Ovary (tissue), 3 donors: ENCODE data around the gene CRTC3.

Experiments
- CTCF ChIP-seq, 3 donors: fragments of 450-650 bp in 2 of 3; fragments of 200-600 bp in 1 of 3; IDR thresholded peaks; one replicate each; pipeline versions ENCODE4 v1.5.1 to v1.8.0; 2016 to 2022; ENCODE audit warnings: antibody characterized with exemption in 3 of 3, mild to moderate bottlenecking in 1 of 3
- POLR2A ChIP-seq: fragments of 450-650 bp; IDR thresholded peaks from one replicate; pipeline ENCODE4 v1.6.1; 2017; ENCODE audit warnings: antibody characterized with exemption, mild to moderate bottlenecking, moderate library complexity
- donor health status: DM: no; HTN: no; CAD: no.

DNA sequence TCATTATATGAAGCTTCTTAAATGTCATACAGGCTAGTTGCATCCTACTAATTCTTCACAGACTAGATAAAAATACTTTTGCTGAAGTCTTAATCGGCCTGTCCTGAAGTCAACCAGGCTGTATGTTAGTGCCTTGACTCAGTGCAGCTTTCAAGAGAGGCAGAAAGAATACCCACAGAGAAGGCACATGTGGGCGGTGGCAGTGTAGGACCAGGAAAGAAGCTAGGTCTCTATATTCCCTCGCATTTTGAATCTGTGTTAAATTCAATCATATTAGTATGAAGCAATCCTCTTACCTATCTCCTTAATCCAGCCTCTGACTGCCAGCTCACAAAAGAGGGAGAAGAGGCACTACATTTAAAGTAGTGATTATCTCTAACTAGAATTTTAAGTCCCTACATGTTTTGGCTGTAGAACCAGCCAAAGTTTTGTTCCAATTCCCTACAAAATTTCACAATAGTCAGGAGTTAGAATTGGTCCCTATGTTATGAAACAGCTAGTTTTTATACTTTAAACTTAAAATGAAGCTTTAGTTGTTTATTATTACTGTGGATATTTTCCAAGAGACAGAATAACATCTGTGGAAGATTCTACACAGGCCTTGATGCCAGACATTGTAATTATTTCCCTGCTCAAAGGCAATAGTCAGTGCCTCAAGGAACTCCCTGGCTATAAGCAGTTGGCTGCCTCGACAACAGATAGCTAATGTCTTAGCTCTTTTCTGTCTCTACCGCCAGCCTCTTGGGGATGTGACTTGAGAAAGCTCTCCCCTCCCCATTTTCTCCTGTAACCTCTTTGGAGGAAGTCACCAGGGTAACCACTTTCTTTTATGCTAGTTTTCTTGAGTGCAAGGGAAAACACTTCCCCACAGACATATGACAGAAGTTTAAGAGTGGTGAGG lies 31.9 kb downstream of the CRTC3 start:
- no peak for TF ChIP-seq POLR2A
- TF ChIP-seq CTCF (IDR thresholded peaks at IDR 0.05): no peak
